VCaP (cell line): ENCODE results near the gene SCN3A.

Source experiments
- H3K27ac ChIP-seq: fragments of 450-650 bp; 2 replicates; pipeline ENCODE4 v1.5.1; 2017
- TF ChIP-seq, protein P1 (sequence below): fragments of 450-650 bp; conservative IDR thresholded peaks from 2 replicates; pipeline ENCODE4 v1.5.1; 2017; ENCODE audit warnings: mild to moderate bottlenecking, moderate library complexity

Gene SCN3A

DNA sequence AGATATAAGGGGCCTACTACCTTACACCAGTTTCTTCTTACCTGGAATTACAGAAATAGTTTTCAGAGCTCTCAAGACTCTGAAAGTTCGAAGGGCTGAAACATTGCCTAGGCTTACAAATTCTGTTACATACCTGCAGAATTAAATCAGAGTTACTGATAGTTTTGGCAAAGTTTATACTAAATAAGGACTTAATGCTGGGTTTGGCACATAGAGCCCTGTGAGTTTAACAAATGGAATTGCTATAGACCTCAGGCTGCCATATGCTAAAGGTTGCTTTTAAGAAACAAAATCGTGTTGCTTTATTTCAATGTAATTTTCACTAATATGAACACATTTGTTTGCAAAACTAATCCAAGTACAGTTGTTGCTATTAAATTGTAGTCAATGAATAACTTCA lies 40.1 kb downstream of the SCN3A start:
- no peak overlapping the region for H3K27ac ChIP-seq
- TF ChIP-seq, protein P1, sequence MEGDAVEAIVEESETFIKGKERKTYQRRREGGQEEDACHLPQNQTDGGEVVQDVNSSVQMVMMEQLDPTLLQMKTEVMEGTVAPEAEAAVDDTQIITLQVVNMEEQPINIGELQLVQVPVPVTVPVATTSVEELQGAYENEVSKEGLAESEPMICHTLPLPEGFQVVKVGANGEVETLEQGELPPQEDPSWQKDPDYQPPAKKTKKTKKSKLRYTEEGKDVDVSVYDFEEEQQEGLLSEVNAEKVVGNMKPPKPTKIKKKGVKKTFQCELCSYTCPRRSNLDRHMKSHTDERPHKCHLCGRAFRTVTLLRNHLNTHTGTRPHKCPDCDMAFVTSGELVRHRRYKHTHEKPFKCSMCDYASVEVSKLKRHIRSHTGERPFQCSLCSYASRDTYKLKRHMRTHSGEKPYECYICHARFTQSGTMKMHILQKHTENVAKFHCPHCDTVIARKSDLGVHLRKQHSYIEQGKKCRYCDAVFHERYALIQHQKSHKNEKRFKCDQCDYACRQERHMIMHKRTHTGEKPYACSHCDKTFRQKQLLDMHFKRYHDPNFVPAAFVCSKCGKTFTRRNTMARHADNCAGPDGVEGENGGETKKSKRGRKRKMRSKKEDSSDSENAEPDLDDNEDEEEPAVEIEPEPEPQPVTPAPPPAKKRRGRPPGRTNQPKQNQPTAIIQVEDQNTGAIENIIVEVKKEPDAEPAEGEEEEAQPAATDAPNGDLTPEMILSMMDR: no peak

DNA sequence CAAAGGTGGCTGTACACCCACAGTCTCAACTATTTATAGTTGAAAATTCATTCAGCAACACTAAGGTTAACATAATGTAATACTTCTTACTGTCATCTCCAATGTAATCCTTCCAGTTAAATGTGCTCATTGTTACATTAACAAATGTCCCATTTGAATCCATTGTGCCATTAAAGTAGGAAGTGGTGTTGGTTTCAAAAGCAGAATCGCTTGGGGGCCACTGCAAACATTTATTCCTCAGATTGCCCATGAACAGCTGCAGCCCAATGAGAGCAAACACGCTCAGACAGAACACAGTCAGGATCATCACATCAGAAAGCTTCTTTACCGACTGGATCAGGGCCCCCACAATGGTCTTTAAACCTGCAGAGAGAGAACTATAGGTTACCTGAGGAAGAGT lies 41.4 kb downstream of the SCN3A start:
- TF ChIP-seq, protein P1: no peak
- H3K27ac ChIP-seq: no peak overlapping the region

DNA sequence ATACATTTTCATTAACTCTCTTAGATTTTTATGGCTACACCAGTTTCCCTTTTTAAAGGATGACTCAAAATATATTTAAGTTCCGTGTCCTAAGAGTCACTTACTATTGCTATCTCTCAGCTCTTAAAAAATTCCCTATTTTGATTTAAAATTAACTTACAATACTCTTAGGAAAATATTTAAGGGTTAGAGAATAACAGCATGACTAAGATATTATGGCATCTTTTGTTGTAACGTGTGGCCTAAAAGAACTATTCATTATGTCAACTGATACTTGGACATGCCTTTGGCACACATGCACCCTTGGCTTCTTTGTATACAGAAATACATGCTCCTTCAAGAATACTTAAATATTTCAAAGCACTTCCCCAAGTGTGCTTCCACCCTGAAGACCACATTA lies 42.3 kb downstream of the SCN3A start:
- TF ChIP-seq, protein P1: no peak
- no peak overlapping the region for H3K27ac ChIP-seq

DNA sequence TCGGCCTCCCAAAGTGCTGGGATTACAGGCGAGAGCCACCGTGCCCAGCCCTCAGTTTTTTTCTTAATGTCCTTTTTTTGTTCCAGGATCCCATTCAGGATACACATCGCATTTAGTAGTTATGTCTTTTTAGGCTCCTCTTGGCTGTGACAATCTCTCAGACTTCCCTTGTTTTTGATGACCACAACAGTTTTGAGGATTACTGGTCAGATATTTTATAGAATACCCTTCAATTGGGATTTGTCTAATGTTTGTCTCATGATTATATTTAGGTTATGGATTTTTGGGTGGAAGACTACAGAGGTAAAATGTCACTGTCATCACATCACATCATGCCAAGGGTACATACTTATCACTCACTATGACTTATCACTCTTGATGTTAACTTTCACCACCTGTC lies 46.7 kb downstream of the SCN3A start:
- TF ChIP-seq, protein P1: no peak
- H3K27ac ChIP-seq: no peak overlapping the region

DNA sequence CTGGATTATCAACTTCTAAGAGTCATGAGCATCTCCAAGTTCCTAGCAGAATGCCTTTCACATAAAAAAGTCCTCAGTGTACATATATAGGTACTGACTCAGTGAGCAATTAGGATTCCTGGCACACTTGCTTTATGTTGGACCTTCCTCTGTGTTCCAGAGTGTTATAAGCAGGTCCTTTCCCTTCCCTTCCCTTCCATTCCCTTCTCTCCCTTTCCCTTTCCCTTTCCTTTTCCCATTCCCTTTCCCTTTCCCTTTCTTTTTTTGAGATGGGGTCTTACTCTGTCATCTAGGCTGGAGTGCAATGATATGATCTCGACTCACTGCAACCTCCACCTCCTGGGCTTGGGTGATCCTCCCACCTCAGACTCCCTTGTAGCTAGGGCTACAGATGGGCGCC lies 48.7 kb downstream of the SCN3A start:
- no peak overlapping the region for H3K27ac ChIP-seq
- TF ChIP-seq, protein P1: no peak

DNA sequence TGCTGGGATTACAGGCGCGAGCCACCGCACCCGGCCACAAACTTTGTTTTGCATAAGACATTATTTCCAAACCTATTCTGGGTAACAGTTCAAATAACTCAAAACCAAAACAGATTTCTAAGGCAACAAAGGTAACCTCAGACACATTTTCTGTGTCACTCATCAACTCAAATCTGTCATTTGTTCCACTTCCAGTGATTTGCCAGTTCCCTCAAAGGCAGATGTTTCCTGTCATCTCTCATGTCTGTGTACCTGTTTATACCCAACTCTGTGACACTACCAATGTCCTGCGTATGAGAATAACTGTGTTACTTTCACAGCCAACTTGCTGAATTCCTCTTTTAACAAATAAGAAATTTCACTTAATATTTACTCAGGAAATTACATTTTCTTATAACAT lies 54.4 kb downstream of the SCN3A start:
- TF ChIP-seq, protein P1: no peak
- H3K27ac ChIP-seq: no peak overlapping the region

DNA sequence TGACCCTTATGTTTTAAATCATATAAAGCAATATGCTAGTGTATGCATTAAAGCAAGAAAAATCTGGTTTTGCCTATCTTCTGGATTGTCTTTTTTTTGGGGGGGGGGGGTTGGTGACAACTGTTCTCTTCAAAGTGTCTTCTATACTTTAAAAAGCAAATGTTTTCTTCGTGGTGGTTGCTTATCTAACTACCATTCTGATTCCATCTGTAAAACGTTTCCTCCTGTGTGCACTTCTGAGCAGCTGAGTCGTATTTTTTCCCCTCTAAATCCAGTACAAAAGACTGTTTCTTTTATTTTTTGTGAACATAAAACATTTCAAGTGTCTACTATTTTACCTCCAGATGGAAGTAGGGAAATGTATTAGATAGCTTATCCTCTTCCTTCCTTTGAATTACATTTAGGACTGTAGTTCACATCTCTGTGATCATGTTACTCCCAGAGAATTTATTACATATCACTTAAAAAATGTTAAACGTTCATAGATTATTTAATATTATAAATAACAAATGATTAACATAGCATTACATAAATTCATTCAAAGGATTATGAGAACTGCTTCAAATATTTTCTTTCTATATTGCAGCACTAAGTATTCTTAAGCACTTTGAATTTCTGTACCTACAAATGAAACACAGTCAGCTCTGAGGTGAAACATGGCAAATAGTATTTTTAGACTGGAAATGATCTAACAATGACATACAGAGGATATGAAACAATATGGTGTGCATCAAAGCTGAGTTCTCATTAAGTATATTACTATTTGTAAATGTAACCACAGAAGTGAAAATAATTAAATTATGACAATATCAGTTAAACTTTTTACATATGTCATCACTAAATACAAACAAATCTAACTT lies 56.4 kb downstream of the SCN3A start:
- H3K27ac ChIP-seq: no peak overlapping the region
- TF ChIP-seq, protein P1: no peak
